Left renal cortex interstitium (tissue), 4 donors: Measurements from ENCODE around the gene SNRPA1. TPM values are rescaled to one million over a fixed set of nuclear protein-coding genes. Genes with fewer than 3 reads are reported as not detected.
"Not testable (repeated sequence)": the region's sequence is repeated elsewhere in the genome, so short reads cannot be mapped to it uniquely, and the experiment has no call there.

ENCODE experiments used
- DNase-seq, 4 donors: peaks; one replicate each; pipeline ENCODE4 v3.0.0-alpha.2; 2013; ENCODE audit warnings: low read depth in 4 of 4, low spot score in 2 of 4, missing footprints in 1 of 4
- polyA plus RNA-seq, 4 donors: library from polyadenylated mRNA; unstranded; fragments of 120-200 nt; gene quantifications; one replicate each; pipeline ENCODE4 v1.2.1, GENCODE V29; 2013; ENCODE audit not compliant: insufficient read length in 4 of 4

SNRPA1 gene
- polyA plus RNA-seq, 4 donors: 58.1 to 76.7 (median 63.3) TPM

GRCh38 chr15:101296418-101297405 lies 1.7 kb upstream of the SNRPA1 start:
- no peak for DNase-seq

- peak in 1 of 4 donors; percentile 27 for DNase-seq
Observed at GRCh38 chr15:101295607-101296161, 636 bp upstream of the SNRPA1 start.

- no peak for DNase-seq
Observed at GRCh38 chr15:101293122-101293521, 1.9 kb downstream of the SNRPA1 start.

- no peak for DNase-seq
Observed at GRCh38 chr15:101288905-101289513, 6.0 kb downstream of the SNRPA1 start.

- DNase-seq: not testable (repeated sequence)
Observed at GRCh38 chr15:101287342-101287741, 7.7 kb downstream of the SNRPA1 start.

- no peak for DNase-seq
Observed at GRCh38 chr15:101286471-101287114, 8.5 kb downstream of the SNRPA1 start.

- DNase-seq: no peak
Observed at GRCh38 chr15:101283931-101284330, 11.1 kb downstream of the SNRPA1 start.

- no peak for DNase-seq
Observed at GRCh38 chr15:101280007-101280406, 15.0 kb downstream of the SNRPA1 start.

- no peak for DNase-seq
Observed at GRCh38 chr15:101277943-101278564, 17.0 kb downstream of the SNRPA1 start.

GRCh38 chr15:101277038-101277822 lies 17.8 kb downstream of the SNRPA1 start, which contains the start of gene SELENOS:
Gene SELENOS (minus strand): TSS chr15:101277485. CDS start chr15:101277417, 68 bp downstream.
- peak in 3 of 4 donors; percentile 18 to 80 (median 31) for DNase-seq

GRCh38 chr15:101276501-101277037 lies 18.5 kb downstream of the SNRPA1 start:
- DNase-seq: no peak

GRCh38 chr15:101275018-101275417 lies 20.0 kb downstream of the SNRPA1 start:
- DNase-seq: no peak

- no peak for DNase-seq
Observed at GRCh38 chr15:101273534-101273933, 21.5 kb downstream of the SNRPA1 start.

- no peak for DNase-seq
Observed at GRCh38 chr15:101272584-101272983, 22.5 kb downstream of the SNRPA1 start.

GRCh38 chr15:101269479-101270223 lies 25.4 kb downstream of the SNRPA1 start:
- no peak for DNase-seq

GRCh38 chr15:101267320-101268104 lies 27.5 kb downstream of the SNRPA1 start:
- no peak for DNase-seq

GRCh38 chr15:101266787-101267186 lies 28.3 kb downstream of the SNRPA1 start:
- no peak for DNase-seq

GRCh38 chr15:101266034-101266433 lies 29.0 kb downstream of the SNRPA1 start:
- no peak for DNase-seq
